22Rv1 (cell line): ENCODE results near the gene SPECC1L.
A peak's percentile ranks its signal among the peaks of the same experiment; 100 is the strongest.

Source experiments
- CTCF ChIP-seq: fragments of 450-650 bp; IDR thresholded peaks from 2 replicates; pipeline ENCODE4 v1.5.1; 2017; ENCODE audit warnings: mild to moderate bottlenecking
- ZFX ChIP-seq: fragments of 450-650 bp; IDR thresholded peaks from 2 replicates; pipeline ENCODE4 v1.6.1; 2017; ENCODE audit warnings: antibody characterized with exemption, borderline replicate concordance

DNA sequence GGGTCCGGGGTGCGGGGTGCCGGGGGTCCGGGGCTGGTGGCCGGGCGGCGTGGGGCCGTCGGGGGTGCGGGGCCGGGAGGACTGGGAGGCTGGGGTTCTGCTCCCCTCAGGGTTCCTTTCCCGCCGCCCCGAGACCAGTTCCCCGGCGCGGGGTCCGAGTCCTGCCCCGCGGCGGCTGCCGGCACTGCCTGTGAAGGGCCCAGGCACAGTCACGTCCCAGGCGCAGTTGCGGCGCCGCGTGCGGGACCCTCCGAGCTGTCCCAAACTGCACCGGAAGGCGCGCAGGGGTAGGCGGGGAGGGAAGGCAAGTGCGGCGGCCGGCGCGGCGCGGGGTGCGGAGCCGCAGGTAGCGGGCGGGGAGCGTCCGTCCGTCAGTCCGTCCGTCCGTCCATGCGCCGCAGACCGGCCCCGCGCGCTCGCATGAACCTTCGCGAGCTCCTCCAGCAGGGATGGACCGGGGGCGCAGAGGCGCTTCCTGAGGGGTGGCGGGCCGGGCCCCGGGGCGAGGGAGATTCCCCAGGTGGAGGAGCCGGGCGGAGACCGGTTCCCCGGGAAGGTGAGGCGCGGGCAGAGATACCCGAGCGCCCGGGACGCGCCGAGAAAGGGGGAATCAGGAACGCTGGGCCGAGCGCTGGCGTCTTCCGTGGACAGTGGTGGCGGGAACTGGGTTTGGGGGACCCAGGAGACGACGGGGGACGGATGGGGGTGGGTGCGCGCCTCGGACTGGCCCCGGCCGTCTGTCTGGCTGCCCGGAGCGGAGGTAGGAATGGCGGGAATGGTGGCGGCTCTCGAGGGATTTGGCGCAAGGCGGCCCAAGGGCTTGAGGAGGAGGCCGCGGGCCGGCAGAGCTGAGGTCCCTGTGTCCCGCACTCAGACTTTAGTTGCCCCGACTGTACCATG is 153.6 kb downstream of the SPECC1L start:
- TF ChIP-seq CTCF (peak; percentile 59), ZFX (no peak)
